ENCODE data around the gene GIMAP8.

Gene GIMAP8

GRCh38 chr7:150450491-150451001 lies at the start of gene GIMAP8:
Gene GIMAP8 (plus strand): TSS chr7:150450630. CDS start chr7:150466699, 16,069 bp downstream.
- DNase-seq: peak; percentile 59

- no peak for DNase-seq
These were observed 49.5 kb upstream of the GIMAP8 start for GRCh38 chr7:150400788-150401423.

GRCh38 chr7:150401424-150401790 lies 49.0 kb upstream of the GIMAP8 start:
- no peak for DNase-seq

DNA sequence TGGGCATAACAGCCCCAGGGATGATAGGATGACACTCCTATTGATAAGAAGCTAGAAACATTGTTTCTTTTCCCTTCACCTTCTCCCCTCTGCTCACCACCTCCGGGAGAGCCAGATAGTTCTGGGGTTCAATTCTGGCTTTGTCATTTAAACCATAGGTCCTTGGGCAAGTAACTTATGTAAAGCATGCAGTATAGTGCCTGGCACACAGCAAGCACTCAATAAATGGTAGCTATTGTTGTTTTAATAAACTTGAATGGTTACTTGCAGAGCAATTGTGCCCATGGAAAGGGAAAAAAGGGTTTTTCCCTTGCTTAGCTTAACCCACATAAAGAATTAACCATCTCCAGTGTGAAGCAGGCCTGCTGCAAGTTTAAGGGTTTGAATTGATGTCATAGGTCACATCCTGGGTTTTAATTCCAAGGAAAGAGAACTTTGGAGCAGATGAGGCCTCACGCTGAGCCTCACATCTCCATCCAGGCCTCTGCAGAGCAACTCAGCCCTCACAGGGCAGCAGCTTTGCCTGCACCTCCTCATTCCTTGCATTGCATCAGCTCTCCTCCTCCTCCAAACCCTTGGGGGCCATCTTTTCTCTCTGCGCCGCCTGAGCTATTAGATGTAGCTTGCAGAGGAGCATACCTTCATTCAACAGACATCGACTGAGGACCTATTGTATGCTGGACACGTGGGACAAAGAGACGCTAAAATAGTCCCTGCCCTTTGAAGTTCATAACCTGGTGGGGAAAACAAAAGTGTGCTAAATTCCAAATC lies 48.4 kb upstream of the GIMAP8 start:
- no peak for DNase-seq

- DNase-seq: no peak
These were observed 47.6 kb upstream of the GIMAP8 start for GRCh38 chr7:150402671-150403321.

DNA sequence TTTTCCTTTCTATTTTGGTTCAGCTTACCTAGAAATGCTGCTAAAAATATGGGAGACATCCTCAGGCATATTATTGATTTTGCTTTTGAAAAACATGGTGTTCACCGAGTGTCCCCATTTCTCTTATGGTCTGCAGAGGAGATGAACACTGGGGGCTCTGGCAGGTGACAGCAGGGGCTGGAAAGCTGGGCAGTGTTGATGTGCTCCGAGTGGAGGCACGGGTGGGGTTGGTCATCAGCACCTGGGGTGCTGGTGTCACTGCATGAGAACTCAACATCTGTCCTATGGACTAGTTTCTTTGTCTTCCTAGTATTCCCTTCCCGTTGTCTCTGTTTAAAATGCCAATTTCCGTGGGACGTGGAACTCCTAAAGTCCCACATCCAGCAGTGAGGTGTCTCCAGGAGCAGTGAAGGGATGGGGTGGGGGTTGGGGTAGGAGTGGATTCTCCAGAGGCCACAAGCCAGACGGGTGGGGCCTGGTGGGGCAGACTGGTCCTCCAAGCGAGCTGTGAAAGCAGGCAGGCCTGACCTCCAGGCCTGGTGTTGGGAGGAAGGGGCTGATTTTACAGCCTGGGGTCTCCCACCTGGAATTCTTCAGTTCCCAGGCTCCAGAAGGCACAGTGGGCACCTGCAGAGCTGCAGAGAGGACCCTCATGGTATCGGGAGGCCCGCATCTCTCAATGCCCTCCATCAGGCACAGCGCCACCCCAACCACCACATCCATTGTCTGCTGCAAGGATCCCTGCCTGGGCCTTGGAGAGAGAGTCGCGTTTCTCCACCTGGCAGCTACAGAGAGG lies 46.9 kb upstream of the GIMAP8 start:
- DNase-seq: no peak

- DNase-seq: no peak
These were observed 46.1 kb upstream of the GIMAP8 start for GRCh38 chr7:150404172-150404804.

DNA sequence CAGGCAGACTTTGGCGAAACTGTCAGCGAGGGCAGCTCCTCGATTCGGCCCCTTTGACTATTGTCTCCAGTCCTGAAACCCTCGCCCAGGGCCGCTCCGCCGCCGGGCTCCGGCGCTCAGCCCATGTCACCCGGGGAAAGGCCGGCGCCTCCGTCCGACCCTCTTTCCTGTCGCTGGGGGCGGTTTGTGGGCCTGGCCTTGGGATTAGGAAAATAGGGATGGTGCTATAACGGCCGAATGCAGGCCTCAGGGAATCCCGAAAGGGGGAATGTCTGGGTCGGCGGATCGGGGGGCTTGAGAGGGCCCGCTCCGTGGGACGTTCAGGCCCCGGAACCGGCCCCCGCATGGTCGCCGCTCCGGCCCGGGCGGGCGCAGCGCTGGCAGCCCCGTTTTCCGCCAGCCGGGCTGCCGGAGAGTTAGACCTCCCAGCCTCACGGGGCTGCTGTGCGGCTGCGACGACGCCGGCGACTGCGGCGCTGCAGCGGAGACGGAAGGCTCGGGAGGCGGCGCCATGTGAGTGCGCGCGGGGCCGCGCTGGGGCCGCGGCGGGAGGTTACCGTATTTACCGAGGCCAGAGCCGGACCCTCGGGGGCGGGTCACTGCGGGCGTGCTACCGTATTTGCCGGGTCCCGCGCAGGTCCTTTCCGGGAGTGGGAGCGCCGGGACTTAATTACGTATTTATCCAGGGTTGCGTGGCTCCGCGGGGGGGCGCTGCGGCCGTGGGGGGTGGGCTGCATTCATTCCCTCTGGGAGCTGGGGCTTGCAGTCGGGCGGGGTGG lies 45.4 kb upstream of the GIMAP8 start:
- peak; percentile 89 for DNase-seq

DNA sequence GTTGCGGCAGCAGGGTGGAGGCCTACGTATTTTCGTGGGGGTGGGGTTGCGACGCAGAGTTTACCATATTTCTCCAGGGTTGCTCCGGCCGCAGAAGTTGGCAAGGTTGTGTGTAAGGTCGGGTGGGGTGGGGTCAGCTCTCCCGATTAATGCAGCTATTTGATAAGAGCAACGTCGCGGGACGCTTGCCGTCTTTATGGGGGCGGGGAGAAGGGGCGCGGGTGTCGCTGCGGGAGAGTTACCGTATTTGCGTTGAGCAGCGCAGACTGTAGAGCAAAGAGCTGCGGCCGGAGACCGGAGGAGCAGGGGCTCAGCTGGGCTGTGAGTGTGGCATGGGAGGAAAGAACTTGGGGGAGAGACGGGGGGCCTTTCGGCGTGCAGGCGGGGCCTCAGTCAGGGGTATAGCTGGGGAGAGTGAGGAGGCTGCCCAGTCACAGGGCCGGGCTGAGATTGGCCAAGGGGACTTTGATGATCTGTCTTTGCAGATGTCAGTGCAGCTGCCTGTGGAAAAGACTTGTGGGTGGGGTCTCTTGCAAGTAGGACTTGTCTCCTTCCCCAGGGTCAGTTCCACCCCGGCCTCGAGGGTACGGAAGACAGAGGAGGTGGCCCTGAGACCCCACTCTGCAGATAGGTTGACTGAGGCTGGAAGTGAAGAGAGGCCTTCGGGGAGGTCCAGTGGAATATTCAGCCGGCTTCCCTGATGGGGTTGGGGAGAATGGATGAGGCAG lies 44.7 kb upstream of the GIMAP8 start:
- no peak for DNase-seq

DNA sequence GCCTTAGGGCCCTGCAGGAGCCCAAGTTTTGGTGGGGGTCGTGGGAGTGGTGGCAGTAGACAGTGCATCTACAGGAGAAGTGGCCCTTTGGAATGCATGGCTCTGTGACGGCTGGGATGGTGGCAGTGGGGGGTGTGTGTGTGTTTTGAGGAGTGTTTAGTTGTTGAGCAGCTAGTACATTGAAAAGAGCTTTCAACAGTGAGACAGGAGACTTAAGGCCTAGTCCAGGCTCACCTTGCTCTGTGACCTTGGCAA lies 44.2 kb upstream of the GIMAP8 start:
- no peak for DNase-seq

- DNase-seq: peak; percentile 80
These were observed 43.6 kb upstream of the GIMAP8 start for GRCh38 chr7:150406567-150407421.

DNA sequence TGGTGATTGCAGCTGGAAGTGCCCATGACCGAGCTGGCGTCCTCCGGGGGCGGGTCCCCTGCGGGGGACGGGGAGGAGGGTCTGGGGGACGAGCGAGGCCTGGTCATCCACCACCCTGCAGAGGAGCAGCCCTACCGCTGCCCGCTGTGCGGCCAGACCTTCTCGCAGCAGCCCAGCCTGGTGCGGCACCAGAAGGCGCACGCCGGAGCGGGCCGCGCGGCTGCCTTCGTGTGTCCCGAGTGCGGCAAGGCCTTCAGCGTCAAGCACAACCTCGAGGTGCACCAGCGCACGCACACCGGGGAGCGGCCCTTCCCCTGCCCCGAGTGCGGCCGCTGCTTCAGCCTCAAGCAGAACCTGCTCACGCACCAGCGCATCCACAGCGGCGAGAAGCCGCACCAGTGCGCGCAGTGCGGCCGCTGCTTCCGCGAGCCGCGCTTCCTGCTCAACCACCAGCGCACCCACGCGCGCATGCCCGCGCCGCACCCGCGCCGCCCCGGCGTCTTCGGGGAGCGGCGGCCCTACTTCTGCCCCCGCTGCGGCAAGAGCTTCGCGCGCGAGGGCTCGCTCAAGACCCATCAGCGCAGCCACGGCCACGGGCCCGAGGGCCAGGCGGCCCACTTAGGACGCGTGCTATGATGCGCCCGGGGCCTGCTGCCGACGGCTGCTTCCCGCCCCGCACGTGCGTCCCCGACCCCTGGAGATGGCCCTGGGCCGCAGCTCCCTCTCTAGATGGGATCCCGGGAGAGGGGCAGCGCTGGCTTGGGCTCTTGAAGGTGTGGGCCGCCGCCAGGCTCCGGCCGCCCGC lies 42.6 kb upstream of the GIMAP8 start:
- DNase-seq: no peak

DNA sequence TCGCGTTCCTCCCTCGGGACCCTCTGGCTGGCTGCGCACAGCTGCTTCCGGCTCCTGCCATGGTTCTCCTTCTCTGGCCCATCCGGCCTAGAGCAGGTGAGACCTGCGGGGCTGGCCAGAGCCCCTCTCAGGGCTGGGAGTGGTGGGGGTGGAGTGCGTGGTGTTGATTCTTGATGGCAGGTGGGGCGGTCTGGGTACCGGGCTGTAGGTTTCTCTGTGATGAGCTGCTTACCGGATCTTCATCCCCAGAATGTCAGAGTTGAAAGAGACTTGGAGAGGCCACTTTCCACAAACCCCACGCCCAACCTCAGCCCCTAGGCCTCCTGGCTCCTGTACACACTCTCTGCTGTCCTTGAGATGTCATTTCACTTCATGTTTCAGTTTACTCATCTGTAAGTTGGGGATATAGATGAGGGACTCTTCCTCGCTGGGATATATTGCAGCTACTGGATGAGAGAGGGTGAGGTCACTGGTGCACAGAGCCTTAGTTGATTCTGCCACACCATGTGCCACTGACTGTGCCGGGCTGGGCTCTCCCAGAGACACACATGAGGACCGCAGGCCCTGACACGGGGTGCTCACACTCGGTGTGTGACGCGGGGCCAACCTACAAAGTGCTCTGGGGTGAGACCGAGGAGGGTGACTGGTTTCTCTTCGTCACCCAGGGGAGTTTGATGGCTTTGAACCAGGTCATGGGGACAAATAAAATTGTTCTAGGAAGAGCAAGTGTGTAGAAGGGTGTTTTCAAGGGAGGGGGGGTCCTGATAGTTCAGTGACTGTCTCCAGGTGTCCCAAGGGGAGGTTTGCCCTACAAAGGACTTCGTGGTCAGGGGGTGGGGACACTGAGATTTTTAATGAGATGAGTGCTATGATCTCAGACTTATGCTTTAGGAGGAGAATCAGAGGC lies 41.8 kb upstream of the GIMAP8 start:
- DNase-seq: no peak

- DNase-seq: no peak
These were observed 41.0 kb upstream of the GIMAP8 start for GRCh38 chr7:150409300-150410030.

GRCh38 chr7:150410131-150410530 lies 40.3 kb upstream of the GIMAP8 start:
- DNase-seq: no peak

DNA sequence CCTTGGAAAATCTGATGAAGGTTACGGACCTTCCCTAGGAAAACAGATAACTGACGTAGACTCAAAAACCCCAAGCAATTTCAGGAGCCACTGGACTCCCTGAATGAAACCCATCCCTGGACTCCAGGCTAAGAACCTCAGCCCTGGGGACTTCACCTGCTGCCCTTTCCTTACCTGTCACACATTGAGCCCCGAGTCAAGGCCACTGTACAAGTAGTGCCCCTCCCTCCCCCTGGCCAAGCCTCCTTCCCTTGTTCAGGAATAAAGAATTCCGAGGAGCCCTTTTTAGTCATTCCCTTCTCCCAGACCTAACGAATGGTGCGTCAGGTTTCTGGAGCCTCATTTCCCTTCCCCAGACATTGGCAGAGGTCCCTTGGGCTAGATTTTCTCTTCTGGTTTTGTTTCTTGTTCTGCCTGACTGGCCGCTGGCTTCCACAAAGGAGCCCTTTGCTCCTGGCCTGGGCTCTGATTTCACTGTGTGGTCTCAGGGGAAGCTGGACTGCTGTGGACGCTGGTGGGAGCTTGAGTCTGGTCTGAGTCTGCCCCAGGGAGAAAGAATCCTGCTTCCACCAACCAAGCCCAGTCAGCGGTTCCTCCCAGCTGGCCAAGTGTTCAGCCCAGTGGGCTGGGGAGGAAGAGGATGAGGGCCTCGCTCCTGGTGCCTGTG lies 39.6 kb upstream of the GIMAP8 start:
- no peak for DNase-seq

GRCh38 chr7:150411606-150412005 lies 38.8 kb upstream of the GIMAP8 start:
- no peak for DNase-seq

Measured in activated CD4-positive, alpha-beta T cell treated with anti-CD3 and anti-CD28 coated beads, Interleukin-2, Interleukin-6, amounts not matched to agents 100 ng/mL and 50 ng/mL, durations not matched to agents 16 hours and 8 hours (primary cell).